NCI-H524 (cell line): Measurements from ENCODE around the gene GPD1L.

Experiments
- DNase-seq, 2 experiments: peaks; one replicate each; lab custom pipeline; 2025; lab: John Stamatoyannopoulos, UW

The GPD1L gene

DNA sequence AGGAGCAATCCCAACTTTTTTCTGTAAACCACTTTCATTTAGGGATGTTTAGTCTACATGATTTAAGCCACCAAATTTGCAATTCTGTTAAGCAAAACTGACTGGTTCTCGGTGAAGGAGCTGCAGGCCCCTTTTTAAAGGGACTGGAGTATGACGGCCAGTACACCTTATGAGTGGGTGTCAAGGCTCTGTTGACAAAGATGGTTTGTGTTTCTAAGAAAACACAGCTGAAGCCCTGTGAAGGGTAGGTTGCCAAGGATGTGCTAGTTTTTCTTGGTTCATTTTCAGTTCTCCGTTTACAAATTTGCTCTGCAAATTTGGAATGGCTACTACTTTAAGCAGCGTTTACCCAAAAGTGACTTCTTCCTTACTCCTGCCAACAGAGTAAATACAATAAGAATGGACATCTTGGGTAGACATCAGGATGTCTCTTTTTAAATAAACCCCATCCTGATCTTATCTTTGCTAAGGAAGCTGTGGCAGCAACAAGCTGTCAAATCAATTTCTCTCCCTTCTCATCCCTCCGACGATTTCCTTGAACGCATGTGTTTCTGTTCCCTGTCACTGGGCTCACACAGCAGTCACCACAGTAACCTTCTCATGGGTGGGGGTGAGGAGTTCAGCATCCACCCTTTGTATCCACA is 73.8 kb downstream of the GPD1L start:
- DNase-seq = no peak

GRCh38 chr3:32181365-32181764 is 74.9 kb downstream of the GPD1L start:
- DNase-seq = no peak

DNA sequence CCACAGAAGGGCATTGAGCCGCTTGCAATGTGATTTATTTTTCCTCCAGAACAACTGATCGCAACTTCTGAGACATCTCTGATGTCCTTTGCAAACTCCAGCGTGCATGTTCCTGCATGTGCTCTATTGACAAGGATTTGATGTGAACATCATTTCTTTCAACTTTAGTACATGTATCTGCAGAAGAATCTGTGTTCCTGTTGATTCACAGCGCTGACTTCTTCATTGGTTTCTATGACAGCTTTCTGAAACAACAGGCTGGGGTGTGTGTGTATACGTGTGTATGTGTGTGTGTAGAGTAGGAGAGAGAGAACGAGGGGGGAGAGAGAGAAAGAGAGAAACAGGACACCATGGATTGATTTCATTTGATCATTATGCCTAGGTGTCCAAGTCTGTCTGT is 75.4 kb downstream of the GPD1L start:
- no peak for DNase-seq

- no peak for DNase-seq
These were observed 77.8 kb downstream of the GPD1L start for GRCh38 chr3:32184187-32184730.

- DNase-seq = no peak
These were observed 79.7 kb downstream of the GPD1L start for GRCh38 chr3:32186097-32186496.

- DNase-seq = no peak
These were observed 80.5 kb downstream of the GPD1L start for GRCh38 chr3:32186876-32187275.

- DNase-seq = no peak
These were observed 83.3 kb downstream of the GPD1L start for GRCh38 chr3:32189693-32190092.

GRCh38 chr3:32190556-32190955 is 84.1 kb downstream of the GPD1L start:
- peak; percentile 18 to 50 for DNase-seq

- DNase-seq = no peak
These were observed 86.7 kb downstream of the GPD1L start for GRCh38 chr3:32193101-32193500.

- DNase-seq = no peak
These were observed 88.2 kb downstream of the GPD1L start for GRCh38 chr3:32194653-32195052.

DNA sequence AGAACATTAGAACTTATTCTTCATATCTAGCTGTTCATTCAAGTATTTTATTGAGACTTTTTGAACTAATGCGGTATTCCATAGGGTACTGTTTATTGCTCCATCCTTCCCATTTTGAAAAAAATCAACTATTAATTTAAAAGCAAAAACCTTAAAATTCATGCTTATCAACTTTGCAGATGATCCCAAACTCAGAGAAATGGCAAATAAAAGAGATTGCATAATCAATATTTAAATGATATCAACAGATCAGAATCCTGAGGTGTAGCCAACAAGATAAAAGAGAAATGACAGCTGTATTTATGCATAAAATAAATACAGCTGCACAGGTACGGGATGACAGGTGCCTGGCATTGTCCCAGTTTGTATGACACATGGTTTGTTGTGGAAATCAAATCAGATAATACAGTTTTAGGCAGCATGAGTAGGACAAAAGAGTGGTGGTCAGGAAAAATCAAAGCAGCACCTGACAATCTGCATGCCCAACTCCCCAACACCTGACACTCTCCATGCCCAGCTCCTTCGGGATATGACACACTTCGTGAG is 89.6 kb downstream of the GPD1L start:
- DNase-seq = no peak

- no peak for DNase-seq
These were observed 91.6 kb downstream of the GPD1L start for GRCh38 chr3:32197991-32198390.

DNA sequence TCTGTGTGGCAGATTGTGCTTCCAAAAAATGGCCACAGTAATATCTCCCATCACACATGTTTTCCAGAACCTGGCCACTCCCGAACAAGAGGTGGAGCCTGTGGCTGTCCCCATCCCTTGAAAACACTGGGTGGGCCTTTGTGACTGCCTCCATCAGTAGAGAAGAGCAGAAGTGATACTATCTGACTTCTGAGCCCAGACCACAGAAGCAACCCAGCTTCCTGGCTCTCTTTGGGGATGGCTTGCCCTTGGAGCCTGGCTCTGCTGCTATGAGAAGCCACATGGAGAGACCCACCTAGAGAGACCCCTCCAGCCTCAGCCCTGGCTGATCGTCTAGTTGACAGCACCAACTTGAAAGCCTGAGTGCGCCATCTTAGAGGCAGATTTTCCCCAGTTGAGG is 92.3 kb downstream of the GPD1L start:
- no peak for DNase-seq

DNA sequence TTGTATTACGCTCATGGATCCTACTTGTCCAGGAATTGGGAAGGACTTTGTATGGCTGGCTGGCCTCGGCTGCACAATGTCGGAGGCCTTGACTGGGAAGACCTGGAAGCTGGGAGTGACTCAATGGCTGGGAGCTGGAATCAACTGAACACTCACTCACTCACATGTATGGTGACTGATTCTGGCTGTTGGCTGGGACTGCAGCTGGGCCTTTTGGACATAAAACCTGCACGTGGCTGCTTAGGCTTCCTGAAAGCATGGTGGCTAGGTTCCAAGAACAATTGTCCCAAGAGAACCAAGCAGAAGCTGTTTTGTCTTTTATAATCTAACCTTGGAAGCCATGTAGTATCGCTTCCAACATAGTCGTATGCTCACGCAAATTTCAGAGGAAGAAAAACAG is 94.1 kb downstream of the GPD1L start:
- no peak for DNase-seq

- no peak for DNase-seq
These were observed 94.8 kb downstream of the GPD1L start for GRCh38 chr3:32200992-32201758.

GRCh38 chr3:32202496-32202895 is 96.1 kb downstream of the GPD1L start:
- DNase-seq = no peak

- no peak for DNase-seq
These were observed 97.4 kb downstream of the GPD1L start for GRCh38 chr3:32203854-32204253.

- no peak for DNase-seq
These were observed 102.0 kb downstream of the GPD1L start for GRCh38 chr3:32208447-32208846.

DNA sequence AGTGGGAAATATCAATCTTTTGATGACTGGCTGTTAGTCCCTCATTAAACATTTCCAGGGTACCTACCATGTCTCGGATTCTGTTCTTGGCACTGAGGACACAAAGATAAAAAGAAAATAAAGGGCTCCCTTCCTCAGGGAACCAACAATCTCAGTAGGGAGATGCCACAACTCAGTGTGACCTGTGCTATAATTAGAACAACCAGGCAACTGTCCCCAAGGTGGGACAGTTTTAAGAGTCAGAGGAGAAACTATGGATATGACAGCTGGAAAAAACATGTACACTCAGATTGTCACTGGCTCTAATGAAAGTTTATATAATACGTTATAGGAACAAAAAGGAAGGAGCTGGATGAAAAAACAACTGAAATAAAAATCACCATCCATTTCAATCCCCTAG is 108.8 kb downstream of the GPD1L start:
- no peak for DNase-seq

DNA sequence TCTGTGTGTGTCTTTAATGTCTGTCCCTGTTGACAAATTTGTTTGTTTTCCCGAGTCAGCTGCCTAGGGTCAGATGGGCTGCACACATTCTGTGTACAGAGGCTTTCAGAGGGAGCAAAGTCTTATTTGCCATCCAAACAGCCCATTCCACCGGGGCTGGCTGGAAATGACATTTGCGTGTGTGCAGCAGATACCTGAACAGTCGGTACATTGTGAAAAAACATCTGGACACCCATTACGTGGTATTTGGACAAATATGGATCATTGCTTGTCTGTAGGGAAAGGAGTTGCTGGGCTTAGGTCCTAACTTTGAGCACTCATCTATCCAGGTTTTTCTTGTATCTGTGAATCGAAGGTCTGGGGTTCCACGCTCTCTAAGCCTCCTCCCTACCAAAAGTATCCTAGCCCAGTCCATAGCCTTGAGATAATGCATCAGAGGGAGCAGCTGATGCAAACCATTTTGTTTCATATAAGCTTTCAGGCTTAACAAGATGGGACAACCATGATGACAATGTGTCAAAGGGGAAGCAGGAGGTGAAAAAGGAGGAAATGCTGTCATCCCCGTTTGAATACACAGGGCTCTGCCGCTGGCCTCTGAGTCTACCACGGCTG is 109.9 kb downstream of the GPD1L start:
- DNase-seq = no peak

DNA sequence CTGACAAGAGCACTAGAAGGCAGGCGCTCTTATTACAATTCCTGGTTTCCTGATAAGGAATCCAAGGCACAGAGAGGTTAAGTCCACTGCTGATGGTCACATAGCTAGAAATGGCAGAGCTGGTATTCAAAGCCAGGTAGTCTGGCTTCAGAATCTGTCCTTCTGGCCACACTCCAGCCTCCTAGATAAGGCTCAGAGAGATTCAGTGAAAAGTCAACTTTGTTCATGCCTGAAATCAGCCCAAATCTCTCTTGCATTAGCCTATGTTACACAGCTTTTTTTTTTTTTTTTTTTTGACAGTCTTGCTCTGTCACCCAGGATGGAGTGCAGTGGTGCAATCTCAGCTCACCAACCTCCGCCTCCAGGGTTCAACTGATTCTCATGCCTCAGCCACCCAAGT is 110.9 kb downstream of the GPD1L start:
- no peak for DNase-seq
